GM23248 (cell line): ENCODE results near the gene PDILT.

ENCODE experiments used
- EZH2 ChIP-seq: fragments of 200-600 bp; sonication (generic); IDR thresholded peaks from 2 replicates; pipeline ENCODE4 v1.6.1; 2018; ENCODE audit warnings: antibody characterized with exemption, mild to moderate bottlenecking; ENCODE audit not compliant: insufficient read depth, poor library complexity, severe bottlenecking
- EZH2phosphoT487 ChIP-seq: fragments of 200-600 bp; sonication (generic); IDR thresholded peaks from 2 replicates; pipeline ENCODE4 v1.6.1; 2018; ENCODE audit warnings: antibody characterized with exemption, moderate library complexity, mild to moderate bottlenecking, low read depth; ENCODE audit not compliant: insufficient read depth

DNA sequence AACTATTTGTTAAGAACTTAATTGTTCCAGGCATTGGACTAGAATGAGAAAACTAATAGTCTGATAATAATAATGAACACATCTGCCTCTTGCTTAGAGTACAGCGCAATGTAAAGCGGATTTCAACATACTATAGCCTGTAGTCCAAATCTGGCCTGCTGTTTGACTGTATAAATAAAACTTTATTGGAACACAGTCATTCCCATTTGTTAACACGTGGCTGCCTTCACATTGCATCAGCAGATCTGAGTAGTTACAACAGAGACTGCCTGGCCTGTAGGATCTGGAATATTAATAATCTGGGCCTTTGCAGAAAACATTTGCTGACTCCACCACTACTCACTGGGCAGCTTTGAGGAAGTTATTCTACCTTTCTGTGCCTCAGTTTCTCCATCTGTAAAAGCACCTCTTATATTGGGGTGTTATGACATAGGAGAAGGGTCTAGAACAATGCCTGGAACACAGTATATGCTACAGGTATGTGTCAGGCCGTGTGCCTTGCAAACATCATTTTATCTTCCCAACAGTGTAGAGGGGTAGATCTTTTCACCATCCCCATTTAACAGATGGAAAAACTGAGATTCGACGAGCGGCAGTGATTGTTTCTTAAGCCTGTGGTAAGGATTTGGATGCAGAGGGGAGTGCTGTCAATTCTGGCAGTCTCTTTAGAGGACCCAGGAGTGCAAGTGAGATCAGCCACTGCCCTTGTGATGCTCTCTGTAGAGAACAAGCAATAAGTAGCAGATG lies 22.2 kb downstream of the PDILT start:
- no peak for TF ChIP-seq EZH2
- TF ChIP-seq EZH2phosphoT487 = no peak
